Adrenal gland (tissue), 12 donors: ENCODE data around the gene MYG1. TPM values are rescaled to one million over a fixed set of nuclear protein-coding genes. Genes with fewer than 3 reads are reported as not detected.

Experiments used
- DNase-seq, 7 donors: peaks; one replicate each; pipeline ENCODE4 v3.0.0-alpha.2; 2019 to 2020
- H3K27ac ChIP-seq, 5 donors: fragments of 200-600 bp; sonication (generic) in 4 of 5; 1 replicate in 3 of 5; 2 replicates in 2 of 5; pipeline versions ENCODE4 v1.5.1 to v1.8.0; 2016 to 2020; ENCODE audit warnings: mild to moderate bottlenecking in 1 of 5
- H3K27me3 ChIP-seq: fragments of 200-600 bp; 2 replicates; pipeline ENCODE4 v1.8.0; 2021
- H3K36me3 ChIP-seq, 2 donors: fragments of 200-600 bp; replicated peaks in 1 of 2; 1 replicate in 1 of 2; 2 replicates in 1 of 2; pipeline versions ENCODE4 v1.5.1 to v1.8.0; 2018 to 2022
- H3K4me1 ChIP-seq, 2 donors: fragments of 200-600 bp; replicated peaks in 1 of 2; 1 replicate in 1 of 2; 2 replicates in 1 of 2; pipeline versions ENCODE4 v1.5.1 to v1.8.0; 2018 to 2021
- H3K4me3 ChIP-seq, 4 donors: fragments of 200-600 bp; sonication (generic) in 3 of 4; one replicate each; pipeline ENCODE4 v1.5.1; 2016 to 2018
- H3K9me3 ChIP-seq, 3 donors: fragments of 200-600 bp; sonication (generic) in 1 of 3; replicated peaks in 1 of 3; 1 replicate in 2 of 3; 2 replicates in 1 of 3; pipeline versions ENCODE4 v1.5.1 to v1.8.0; 2016 to 2021
- CTCF ChIP-seq, 6 experiments: fragments of 450-650 bp in 4 of 6; fragments of 200-600 bp in 2 of 6; sonication (generic) in 1 of 6; IDR thresholded peaks; 1 replicate in 5 of 6; 2 replicates in 1 of 6; pipeline versions ENCODE4 v1.5.1 to v1.8.0; 2016 to 2021; ENCODE audit warnings: antibody characterized with exemption in 6 of 6, mild to moderate bottlenecking in 2 of 6, moderate library complexity in 1 of 6
- POLR2A ChIP-seq, 2 donors: fragments of 450-650 bp; IDR thresholded peaks; one replicate each; pipeline ENCODE4 v1.6.1; 2017; ENCODE audit warnings: antibody characterized with exemption in 2 of 2, mild to moderate bottlenecking in 2 of 2, moderate library complexity in 1 of 2
- WGBS, 4 donors: extraction: QIAGEN DNeasy Blood & Tissue Kit in 2 of 4; methylation state at CpG; one replicate each; pipeline versions ENCODE4 v1.1.5 to v1.1.7; 2013 to 2017; 5-methylcytosine and 5-hydroxymethylcytosine counted together
- intact Hi-C, 2 donors: fragments of 100-400 bp; cut with DNase I; formaldehyde crosslinking; loops; one replicate each; pipeline versions ENCODE4 v1.14.1 to v1.15.0; 2022 to 2023
- polyA plus RNA-seq, 3 donors: library from polyadenylated mRNA; stranded (reverse); fragments of 200-250 nt in 2 of 3; fragments of 350-450 nt in 1 of 3; fragmentation: Illumina TruSeq in 1 of 3; extraction: RNeasy Lipid Tissue Mini Kit (QIAGEN cat#74804) in 1 of 3; gene quantifications; one replicate each; pipeline ENCODE4 v1.2.3, GENCODE V29; 2013 to 2014
- total RNA-seq, 9 donors: library from RNA; depleted of rRNA in 4 of 9; stranded (reverse); fragments of >200 nt in 4 of 9; fragments of 120-200 nt in 1 of 9; fragmentation: NEBNext Ultra II Directional in 1 of 9; extraction: Animal tissue kit (Norgen Biotek cat#: 25700) in 1 of 9; gene quantifications; one replicate each; pipeline versions ENCODE4 v1.1.0 to v1.2.4, GENCODE V29; 2013 to 2023
- donor health status: healthy with polysubstance abuse.
- donor health status: Bipolar disorder and iron deficiency.
- donor health status: DM: yes; HTN: yes; CAD: no.
- donor health status: DM: no; HTN: no; CAD: no.
- donor health status: DM: no; HTN: no; CAD: no.
- donor health status: DM: yes; HTN: yes; CAD: no.

The MYG1 gene
- total and polyA plus RNA-seq, 12 donors: 45.9 to 240 (median 70.6) TPM

- intact Hi-C loops: loop anchor here in 1 of 2 donors (2.0 kb wide), 1 partner anchor 66 kb away; no protein-coding TSS in a partner anchor
- Histone ChIP-seq H3K36me3 (no peaks in the 10 kb centered on the region), H3K27me3 (no peaks in the 10 kb centered on the region), H3K9me3 (no peaks in the 10 kb centered on the region), H3K27ac (no peak overlapping the region), H3K4me1 (peaks cover 3 to 8% of the 10 kb centered on the region in 2 donors), H3K4me3 (no peak overlapping the region)
- TF ChIP-seq CTCF (IDR thresholded peaks at IDR 0.05) (no peak), POLR2A (IDR thresholded peaks at IDR 0.05) (no peak)
- 37 to 43% (median 38%) methylated on average over 3 of the region's 3 CpGs for WGBS, 4 donors
- DNase-seq: no peak
These were observed 55.6 kb downstream of the MYG1 start for GRCh38 chr12:53355121-53355520.

Other genes starting within 250 kb of the MYG1 start
- gene TNS2, start 249.6 kb upstream of the MYG1 start, total RNA-seq: 100 to 1,000 TPM in 7 of 9 donors, 10 to 100 TPM in 2; 21.8 to 268 (median 171) TPM
- 1,000 to 10,000 TPM in 1 of 3 donors, 100 to 1,000 TPM in 1, 10 to 100 TPM in 1; 36.8 to 1,019 (median 396) TPM for gene TNS2, start 249.6 kb upstream of the MYG1 start, polyA plus RNA-seq
- gene SPRYD3, start 220.3 kb upstream of the MYG1 start, total RNA-seq: 10 to 100 TPM; 28.9 to 74.6 (median 45.0) TPM
- gene SPRYD3, start 220.3 kb upstream of the MYG1 start, polyA plus RNA-seq: 10 to 100 TPM; 16.4 to 52.8 (median 29.0) TPM
- gene IGFBP6, start 202.0 kb upstream of the MYG1 start, total RNA-seq: 100 to 1,000 TPM in 6 of 9 donors, 10 to 100 TPM in 3; 12.9 to 559 (median 131) TPM
- gene IGFBP6, start 202.0 kb upstream of the MYG1 start, polyA plus RNA-seq: 100 to 1,000 TPM in 2 of 3 donors, 10 to 100 TPM in 1; 26.4 to 478 (median 337) TPM
- under 1 TPM in 1 of 9 donors, not detected in 8; 0.79 TPM for gene SOAT2, start 196.2 kb upstream of the MYG1 start, total RNA-seq
- gene SOAT2, start 196.2 kb upstream of the MYG1 start, polyA plus RNA-seq: under 1 TPM in 2 of 3 donors, not detected in 1; 0.34 to 0.48 TPM
- gene ZNF740, start 119.0 kb upstream of the MYG1 start, total RNA-seq: 10 to 100 TPM in 8 of 9 donors, 1 to 10 TPM in 1; 8.8 to 61.0 (median 20.9) TPM
- 10 to 100 TPM in 2 of 3 donors, 1 to 10 TPM in 1; 6.6 to 11.3 (median 11.3) TPM for gene ZNF740, start 119.0 kb upstream of the MYG1 start, polyA plus RNA-seq
- gene CSAD, start 118.8 kb upstream of the MYG1 start, total RNA-seq: 10 to 100 TPM in 7 of 9 donors, 1 to 10 TPM in 2; 2.3 to 43.4 (median 19.8) TPM
- gene CSAD, start 118.8 kb upstream of the MYG1 start, polyA plus RNA-seq: 100 to 1,000 TPM in 2 of 3 donors, 10 to 100 TPM in 1; 10.9 to 140 (median 100) TPM
- 1 to 10 TPM in 8 of 9 donors, under 1 TPM in 1; 0.33 to 7.4 (median 4.0) TPM for gene ITGB7, start 92.4 kb upstream of the MYG1 start, total RNA-seq
- 1 to 10 TPM in 2 of 3 donors, under 1 TPM in 1; 0.95 to 4.0 (median 3.5) TPM for gene ITGB7, start 92.4 kb upstream of the MYG1 start, polyA plus RNA-seq
- 10 to 100 TPM in 8 of 9 donors, 1 to 10 TPM in 1; 3.8 to 36.4 (median 23.9) TPM for gene RARG, start 67.5 kb upstream of the MYG1 start, total RNA-seq
- 10 to 100 TPM in 2 of 3 donors, 1 to 10 TPM in 1; 9.2 to 36.2 (median 25.8) TPM for gene RARG, start 67.5 kb upstream of the MYG1 start, polyA plus RNA-seq
- 1 to 10 TPM in 6 of 9 donors, under 1 TPM in 3; 0.69 to 4.2 (median 1.4) TPM for gene ESPL1, start 31.4 kb upstream of the MYG1 start, total RNA-seq
- gene ESPL1, start 31.4 kb upstream of the MYG1 start, polyA plus RNA-seq: under 1 TPM; 0.56 to 0.81 (median 0.79) TPM
- 100 to 1,000 TPM; 501 to 976 (median 694) TPM for gene PFDN5, start 4.2 kb upstream of the MYG1 start, total RNA-seq
- gene PFDN5, start 4.2 kb upstream of the MYG1 start, polyA plus RNA-seq: 1,000 to 10,000 TPM in 2 of 3 donors, 100 to 1,000 TPM in 1; 840 to 2,052 (median 2,012) TPM
- gene AAAS, start 21.9 kb downstream of the MYG1 start, total RNA-seq: 100 to 1,000 TPM in 2 of 9 donors, 10 to 100 TPM in 7; 50.1 to 108 (median 74.1) TPM
- 100 to 1,000 TPM in 2 of 3 donors, 10 to 100 TPM in 1; 59.2 to 210 (median 172) TPM for gene AAAS, start 21.9 kb downstream of the MYG1 start, polyA plus RNA-seq
- not detected for gene SP7, start 36.7 kb downstream of the MYG1 start, total RNA-seq
- gene SP7, start 36.7 kb downstream of the MYG1 start, polyA plus RNA-seq: under 1 TPM in 1 of 3 donors, not detected in 2; 0.03 TPM
- 10 to 100 TPM; 34.9 to 90.0 (median 56.3) TPM for gene SP1, start 80.5 kb downstream of the MYG1 start, total RNA-seq
- gene SP1, start 80.5 kb downstream of the MYG1 start, polyA plus RNA-seq: 10 to 100 TPM; 16.3 to 48.8 (median 18.3) TPM
- gene AMHR2, start 124.2 kb downstream of the MYG1 start, total RNA-seq: 100 to 1,000 TPM in 2 of 9 donors, 10 to 100 TPM in 7; 26.7 to 106 (median 79.8) TPM
- gene AMHR2, start 124.2 kb downstream of the MYG1 start, polyA plus RNA-seq: 10 to 100 TPM; 19.8 to 41.2 (median 26.6) TPM
- 100 to 1,000 TPM in 7 of 9 donors, 10 to 100 TPM in 2; 68.2 to 233 (median 128) TPM for gene PRR13, start 142.0 kb downstream of the MYG1 start, total RNA-seq
- 100 to 1,000 TPM; 127 to 407 (median 130) TPM for gene PRR13, start 142.0 kb downstream of the MYG1 start, polyA plus RNA-seq
- 1,000 to 10,000 TPM in 2 of 9 donors, 100 to 1,000 TPM in 7; 255 to 1,158 (median 547) TPM for gene PCBP2, start 152.4 kb downstream of the MYG1 start, total RNA-seq
- gene PCBP2, start 152.4 kb downstream of the MYG1 start, polyA plus RNA-seq: 100 to 1,000 TPM; 521 to 757 (median 545) TPM
- 10 to 100 TPM in 7 of 9 donors, 1 to 10 TPM in 2; 7.5 to 25.4 (median 14.3) TPM for gene MAP3K12, start 199.8 kb downstream of the MYG1 start, total RNA-seq
- gene MAP3K12, start 199.8 kb downstream of the MYG1 start, polyA plus RNA-seq: 10 to 100 TPM in 2 of 3 donors, 1 to 10 TPM in 1; 6.9 to 85.1 (median 69.8) TPM
- 10 to 100 TPM; 22.6 to 55.2 (median 31.4) TPM for gene TARBP2, start 201.6 kb downstream of the MYG1 start, total RNA-seq
- gene TARBP2, start 201.6 kb downstream of the MYG1 start, polyA plus RNA-seq: 10 to 100 TPM; 14.9 to 72.9 (median 51.7) TPM
- under 1 TPM in 1 of 9 donors, not detected in 8; 0.78 TPM for gene NPFF, start 207.8 kb downstream of the MYG1 start, total RNA-seq
- under 1 TPM in 1 of 3 donors, not detected in 2; 0.27 TPM for gene NPFF, start 207.8 kb downstream of the MYG1 start, polyA plus RNA-seq